MV-4-11 (cell line): ENCODE data around the gene SLC7A6OS.

ENCODE experiments used
- DNase-seq: peaks from one replicate; lab custom pipeline; 2025; lab: John Stamatoyannopoulos, UW

Gene SLC7A6OS

DNA sequence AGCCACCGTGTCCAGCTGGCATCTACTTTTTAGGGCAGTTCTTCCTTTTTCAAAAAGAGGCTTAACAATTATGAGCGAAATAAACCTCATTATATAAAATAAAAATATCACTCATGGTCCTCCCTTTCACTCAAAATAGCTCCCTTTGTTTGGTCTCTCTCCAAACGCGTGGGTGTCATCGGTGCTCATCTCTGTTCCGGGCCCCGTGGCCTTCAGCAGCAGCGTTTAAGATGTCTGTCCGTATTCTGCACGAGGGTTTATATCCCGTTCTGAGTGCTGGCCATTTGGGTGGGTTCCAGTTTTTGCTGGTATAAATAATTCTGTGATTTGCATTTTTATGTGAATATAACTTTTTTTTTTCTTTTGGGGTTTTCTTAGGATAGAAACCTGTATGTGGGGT, 33.5 kb upstream of the SLC7A6OS start:
- no peak for DNase-seq

DNA sequence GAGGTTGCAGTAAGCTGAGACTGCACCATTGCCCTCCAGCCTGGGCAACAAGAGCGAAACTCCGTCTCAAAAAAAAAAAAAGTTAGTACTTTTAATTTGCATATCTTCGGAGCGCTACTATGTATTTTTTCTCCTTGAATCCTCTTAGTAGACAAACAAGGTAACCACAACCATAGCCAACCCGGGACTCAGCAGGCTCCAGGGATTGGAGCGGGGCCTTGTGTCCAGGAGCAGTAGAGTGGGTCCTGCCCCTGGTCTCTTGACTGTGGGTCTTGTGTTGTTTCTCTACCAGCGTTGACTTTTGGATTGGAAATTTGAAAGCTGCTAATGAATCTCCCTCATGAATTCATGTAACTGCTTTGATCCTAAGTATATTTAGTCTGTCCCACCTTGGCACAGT, 32.4 kb upstream of the SLC7A6OS start:
- DNase-seq, result no peak

DNA sequence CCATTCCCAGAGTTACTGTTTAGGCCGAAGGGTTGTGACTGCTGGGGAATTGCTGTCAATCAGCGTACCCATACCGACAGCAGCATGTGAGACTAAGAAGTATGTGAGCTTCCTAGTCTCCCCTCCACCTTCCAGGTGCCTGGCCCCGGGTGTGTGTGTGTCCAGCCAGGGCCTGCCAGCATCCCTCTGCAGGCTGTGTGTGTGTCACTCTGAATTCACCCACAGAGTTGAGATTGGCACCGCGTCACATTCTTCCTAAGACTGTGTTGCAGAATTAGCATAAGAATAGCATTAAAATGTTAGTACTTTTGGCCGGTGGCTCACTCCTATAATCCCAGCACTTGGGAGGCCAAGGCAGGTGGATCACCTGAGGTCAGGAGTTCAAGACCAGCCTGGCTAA, 31.9 kb upstream of the SLC7A6OS start:
- DNase-seq, result no peak

- DNase-seq, result no peak
These were observed 28.5 kb upstream of the SLC7A6OS start for GRCh38 chr16:68339214-68339613.

- no peak for DNase-seq
These were observed 27.8 kb upstream of the SLC7A6OS start for GRCh38 chr16:68338326-68339119.

DNA sequence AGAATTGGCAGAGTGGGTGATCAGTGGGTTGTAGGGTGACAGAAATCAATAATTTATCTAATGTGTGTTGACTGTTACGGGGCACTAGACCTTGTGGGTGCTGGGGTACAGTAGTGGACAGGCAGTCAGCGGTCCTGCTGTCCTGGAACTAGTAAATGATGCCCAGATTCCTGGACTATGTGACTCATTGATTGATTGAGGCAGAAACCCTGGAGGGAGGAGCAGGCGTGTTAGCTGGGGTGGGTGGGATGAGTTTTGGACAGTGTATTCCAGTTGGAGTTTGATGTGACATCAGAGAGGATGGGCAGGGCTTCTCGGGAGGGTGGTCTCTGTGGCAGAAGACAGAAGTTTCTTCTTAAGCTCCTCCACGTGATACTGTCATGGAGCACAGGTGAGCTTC, 24.4 kb upstream of the SLC7A6OS start:
- no peak for DNase-seq

- peak; percentile 98 for DNase-seq
These were observed 21.8 kb upstream of the SLC7A6OS start for GRCh38 chr16:68332411-68333121.

GRCh38 chr16:68331879-68332410, 21.2 kb upstream of the SLC7A6OS start:
- no peak for DNase-seq

DNA sequence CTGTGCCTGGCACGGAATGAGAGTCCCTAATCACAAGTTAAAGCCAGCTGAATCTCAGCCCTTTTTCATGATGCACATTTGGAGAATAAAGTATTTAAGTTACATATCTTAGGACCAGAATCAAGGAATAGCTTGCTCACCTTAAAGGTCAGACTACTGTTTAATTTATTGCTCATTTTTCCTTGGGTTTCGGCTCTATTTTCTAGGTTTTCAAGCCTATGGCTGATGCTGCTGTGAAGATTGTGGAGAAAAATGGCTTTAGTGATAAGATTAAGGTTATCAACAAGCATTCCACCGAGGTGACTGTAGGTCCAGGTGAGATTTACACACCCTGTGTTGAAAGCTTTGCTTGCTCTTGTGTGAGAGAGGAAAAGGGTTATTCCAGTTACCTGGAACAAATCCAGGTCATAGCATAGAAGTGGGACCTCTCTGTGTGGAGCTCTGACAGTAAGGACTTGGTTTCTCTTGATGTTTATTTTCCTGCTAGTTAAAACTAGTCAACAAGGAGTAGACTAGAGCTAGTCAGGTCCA, 18.2 kb upstream of the SLC7A6OS start:
- DNase-seq, result no peak

- peak; percentile 60 for DNase-seq
These were observed 17.6 kb upstream of the SLC7A6OS start for GRCh38 chr16:68328151-68328859.

DNA sequence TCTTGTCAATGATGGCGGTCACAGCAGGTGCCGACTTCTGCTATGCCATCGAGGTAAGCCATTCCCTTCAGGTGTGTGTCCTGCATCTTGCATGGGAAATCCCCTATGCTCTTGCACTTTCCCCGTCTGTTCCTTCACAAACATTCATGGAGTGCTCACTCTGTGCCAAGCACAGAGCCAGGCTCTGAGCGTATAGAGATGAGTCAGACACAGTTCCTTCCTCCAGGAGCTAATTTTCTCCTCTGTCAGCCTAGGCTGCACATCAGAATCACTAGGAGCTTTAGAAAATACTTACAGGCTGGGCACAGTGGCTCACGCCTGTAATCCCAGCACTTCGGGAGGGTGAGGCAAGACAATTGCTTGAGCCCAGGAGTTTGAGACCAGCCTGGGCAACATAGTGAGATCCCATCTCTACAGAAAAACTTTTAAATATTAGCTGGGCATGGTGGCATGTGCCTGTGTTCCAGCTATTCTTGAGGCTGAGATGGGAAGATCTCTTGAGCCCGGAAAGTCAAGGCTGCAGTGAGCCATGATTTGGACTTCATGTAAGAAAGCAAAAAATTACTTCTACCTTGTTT, 14.1 kb upstream of the SLC7A6OS start:
- no peak for DNase-seq

DNA sequence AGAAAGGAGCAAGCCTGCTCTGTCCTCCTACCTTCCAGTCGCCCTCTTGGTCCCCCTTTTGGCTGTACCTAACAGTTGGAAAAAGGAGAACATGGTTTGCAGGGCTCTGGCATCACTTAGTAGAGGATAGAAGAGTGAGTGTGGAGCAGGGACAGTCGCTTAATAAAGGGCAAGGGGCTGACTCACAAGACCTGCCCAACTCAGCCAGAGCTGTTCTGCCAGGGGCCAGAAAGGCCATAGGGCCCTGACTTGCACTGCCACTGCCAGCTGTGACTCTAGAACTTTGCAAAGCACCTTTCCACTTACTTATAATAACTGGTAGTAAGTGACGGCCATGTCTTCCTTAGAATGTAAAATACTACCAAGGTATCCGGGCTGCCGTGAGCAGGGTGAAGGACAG, 13.6 kb upstream of the SLC7A6OS start:
- DNase-seq, result no peak

GRCh38 chr16:68319185-68319908, 8.6 kb upstream of the SLC7A6OS start:
- no peak for DNase-seq

- DNase-seq, result no peak
These were observed 2.4 kb upstream of the SLC7A6OS start for GRCh38 chr16:68313116-68313515.

DNA sequence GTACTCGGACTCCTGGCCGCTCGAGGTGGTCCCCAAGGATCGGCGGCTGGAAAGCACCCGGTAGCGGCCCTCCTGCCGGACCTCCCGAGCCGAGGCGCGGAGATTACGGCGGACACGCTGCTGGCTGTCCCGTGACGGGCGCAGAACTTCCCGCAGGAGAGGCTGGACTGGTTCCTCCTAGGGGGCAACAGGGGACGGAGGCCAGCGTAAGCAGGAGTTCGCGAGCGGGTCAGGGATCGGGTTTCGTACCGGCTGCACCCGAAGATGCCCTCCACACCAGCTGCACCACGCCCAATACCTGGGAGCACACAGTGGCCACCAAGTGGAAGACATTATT, 341 bp downstream of the SLC7A6OS start:
- DNase-seq, result no peak

DNA sequence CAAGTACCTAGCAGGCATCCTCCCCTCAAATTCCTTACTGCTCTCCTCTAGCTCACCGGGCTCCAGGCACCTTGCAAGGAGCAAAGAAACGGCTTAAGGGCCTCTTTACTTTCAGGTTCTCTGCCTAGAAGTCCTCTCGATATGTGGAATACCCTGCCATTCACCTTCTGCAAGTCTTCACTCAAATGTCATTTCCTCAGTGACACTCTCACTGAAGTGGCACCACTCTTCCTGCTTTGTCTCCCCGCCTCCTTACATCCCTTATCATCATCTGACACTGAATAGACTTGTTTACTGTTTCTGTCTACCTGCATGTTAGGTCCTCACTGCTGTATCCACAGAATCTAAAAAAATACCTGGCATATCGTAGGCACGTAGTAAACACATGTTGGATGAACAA, 947 bp downstream of the SLC7A6OS start:
- peak; percentile 13 for DNase-seq

- DNase-seq, result no peak
These were observed 4.1 kb downstream of the SLC7A6OS start for GRCh38 chr16:68306633-68307032.

DNA sequence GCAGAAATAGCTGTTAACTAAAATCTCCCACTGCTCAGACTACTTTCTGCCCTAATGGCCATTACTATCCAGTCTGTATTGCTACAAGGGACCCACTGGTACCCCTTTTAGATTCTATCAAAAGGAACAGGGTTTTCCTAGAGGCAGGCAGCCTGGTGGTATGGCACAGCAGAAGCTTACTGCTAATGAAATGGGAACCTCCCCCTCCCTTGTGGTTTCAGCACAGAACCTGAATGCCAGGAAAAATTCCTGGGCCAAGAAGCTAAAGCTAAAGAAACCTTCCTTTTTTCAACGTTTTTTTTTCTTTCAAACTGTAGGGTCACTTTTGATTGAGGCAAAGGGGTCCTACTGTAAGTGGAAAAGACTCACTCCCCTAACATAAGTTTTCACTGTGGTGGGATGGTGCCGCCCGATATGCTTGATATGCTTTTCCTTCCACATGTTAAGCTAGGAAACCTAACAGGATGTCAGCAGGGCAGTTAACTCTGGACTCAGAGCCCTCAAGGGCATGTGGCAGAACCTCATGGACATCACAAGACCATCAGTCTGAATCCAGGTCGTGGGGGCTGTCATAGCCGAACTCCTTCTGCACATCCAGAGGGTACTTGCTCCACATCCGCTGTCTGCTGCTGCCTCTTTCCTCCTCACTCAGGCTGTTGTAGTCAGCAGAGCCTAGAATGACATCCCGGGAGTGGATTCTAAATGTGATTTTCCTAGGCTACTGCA, 9.8 kb downstream of the SLC7A6OS start:
- DNase-seq, result no peak

DNA sequence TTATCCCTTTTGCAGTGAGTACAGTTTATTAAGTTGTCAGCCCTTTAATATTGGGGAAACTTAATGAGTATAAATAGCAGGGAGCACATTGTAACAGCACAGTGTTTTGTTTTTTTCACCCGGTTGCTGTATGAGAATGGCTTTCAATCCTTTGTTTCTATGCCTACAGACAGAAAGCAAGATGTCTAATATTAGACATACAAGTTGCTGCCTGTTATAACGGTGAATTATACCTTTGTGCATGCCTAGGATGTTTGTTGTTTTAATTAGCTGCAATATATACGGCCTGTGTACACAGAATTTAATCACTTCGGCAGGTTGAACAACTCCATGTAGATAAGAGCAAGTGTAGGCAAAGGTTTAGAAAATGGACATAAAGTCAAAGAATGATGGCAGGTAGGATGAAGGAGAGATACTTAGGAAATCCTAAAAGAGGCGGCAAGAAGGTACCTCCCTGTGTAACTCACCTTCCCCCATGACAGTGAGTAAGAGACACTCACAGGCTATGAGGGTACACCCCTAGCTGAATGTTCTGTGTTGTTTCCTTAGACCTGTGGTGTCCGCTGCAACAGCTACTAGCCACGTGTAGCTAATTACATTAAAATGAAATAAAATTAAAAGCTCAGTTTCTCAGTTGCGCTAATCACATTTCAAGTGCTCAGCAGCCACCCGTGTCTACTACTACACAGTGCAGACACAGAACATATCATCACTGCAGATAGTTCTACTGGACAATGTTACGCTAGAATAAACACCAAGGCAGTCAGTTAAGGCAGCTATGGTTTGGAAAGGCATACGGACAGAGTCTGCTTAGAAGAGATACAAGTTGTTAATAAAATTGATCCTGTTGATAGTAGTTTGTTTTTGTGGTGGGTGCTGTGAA, 10.9 kb downstream of the SLC7A6OS start:
- DNase-seq, result no peak
